K562 (cell line): ENCODE results near the gene PHF12. TPM values are rescaled to one million over a fixed set of nuclear protein-coding genes. Genes with fewer than 3 reads are reported as not detected.

ENCODE experiments used
- CHD1 ChIP-seq: fragments of 200-600 bp; sonication (generic); IDR thresholded peaks from one replicate; pipeline ENCODE4 v1.6.1; 2012; ENCODE audit warnings: mild to moderate bottlenecking, moderate library complexity, low read length, inconsistent platforms
- CHD2 ChIP-seq: IDR thresholded peaks from 2 replicates; pipeline ENCODE4 v1.6.1; 2011; ENCODE audit warnings: low read depth, low read length
- CREB1 ChIP-seq, 2 experiments: sonication (generic) in 1 of 2; formaldehyde crosslinking in 1 of 2; IDR thresholded peaks; 2 replicates each; pipeline versions ENCODE4 v1.6.1 to v1.8.0; 2012 to 2022; ENCODE audit warnings: inconsistent platforms in 1 of 2, mild to moderate bottlenecking in 1 of 2, missing genetic modification reagents in 1 of 2, moderate library complexity in 1 of 2
- CSDE1 ChIP-seq, 2 experiments: fragments of 450-650 bp; IDR thresholded peaks; 2 replicates each; pipeline ENCODE4 v1.6.1; 2016; ENCODE audit warnings: mild to moderate bottlenecking in 1 of 2
- CXXC5 ChIP-seq: fragments of 250-450 bp; sonication (Bioruptor Pico); IDR thresholded peaks from 2 replicates; pipeline ENCODE4 v1.8.0; 2022; ENCODE audit warnings: inconsistent platforms, mild to moderate bottlenecking, moderate library complexity
- ETV5 ChIP-seq: sonication (generic); formaldehyde crosslinking; IDR thresholded peaks from 2 replicates; pipeline ENCODE4 v1.4.0; 2020; ENCODE audit warnings: low read depth, mild to moderate bottlenecking, missing genetic modification reagents
- GTF2F1 ChIP-seq: IDR thresholded peaks from 2 replicates; pipeline ENCODE4 v1.6.1; 2011; ENCODE audit warnings: low read depth, low read length, improper control_type of control experiment
- HNRNPLL ChIP-seq: fragments of 200-400 bp; formaldehyde crosslinking; IDR thresholded peaks from 2 replicates; pipeline ENCODE4 v1.6.1; 2017; ENCODE audit warnings: low read length, low read depth, mild to moderate bottlenecking; ENCODE audit not compliant: poor library complexity, severe bottlenecking
- L3MBTL2 ChIP-seq: fragments of 450-650 bp; IDR thresholded peaks from 2 replicates; pipeline ENCODE4 v1.6.1; 2016; ENCODE audit warnings: mild to moderate bottlenecking, moderate library complexity
- MCM5 ChIP-seq: fragments of 450-650 bp; IDR thresholded peaks from 2 replicates; pipeline ENCODE4 v1.6.1; 2016; ENCODE audit warnings: low read depth
- MEF2A ChIP-seq: IDR thresholded peaks from 2 replicates; pipeline ENCODE4 v1.6.1; 2011; ENCODE audit warnings: low read depth, mild to moderate bottlenecking, low read length, moderate library complexity; ENCODE audit not compliant: control insufficient read depth
- NFIX ChIP-seq: fragments of 250-450 bp; sonication (Bioruptor Pico); IDR thresholded peaks from 2 replicates; pipeline ENCODE4 v1.4.0; 2020; ENCODE audit warnings: low read depth, mild to moderate bottlenecking, moderate library complexity
- OTX1 ChIP-seq: fragments of 450-650 bp; formaldehyde crosslinking; IDR thresholded peaks from 2 replicates; pipeline ENCODE4 v1.4.0; 2022; ENCODE audit warnings: mild to moderate bottlenecking
- TAF1 ChIP-seq: IDR thresholded peaks from 2 replicates; pipeline ENCODE4 v1.6.1; 2011; ENCODE audit warnings: mild to moderate bottlenecking, low read length, moderate library complexity; ENCODE audit not compliant: insufficient read depth, control insufficient read depth, severe bottlenecking; ENCODE audit errors: extremely low read depth
- ZBTB17 ChIP-seq: fragments of 450-650 bp; formaldehyde crosslinking; IDR thresholded peaks from 2 replicates; pipeline ENCODE4 v1.4.0; 2020; ENCODE audit warnings: mild to moderate bottlenecking
- ZNF212 ChIP-seq: fragments of 450-650 bp; formaldehyde crosslinking; IDR thresholded peaks from 2 replicates; pipeline ENCODE4 v1.4.0; 2020; ENCODE audit warnings: mild to moderate bottlenecking
- ZNF3 ChIP-seq: fragments of 250-450 bp; sonication (Bioruptor Pico); IDR thresholded peaks from 2 replicates; pipeline ENCODE4 v1.5.0; 2021; ENCODE audit warnings: mild to moderate bottlenecking, moderate library complexity
- ZNF589 ChIP-seq: fragments of 200-800 bp; sonication (Bioruptor generic); IDR thresholded peaks from 2 replicates; pipeline ENCODE4 v1.6.1; 2016; ENCODE audit warnings: low read depth, missing genetic modification characterization, missing compliant biosample characterization
- polyA plus RNA-seq, 8 experiments: library from polyadenylated mRNA; depleted of rRNA in 4 of 8; stranded (reverse) in 5 of 8; unstranded in 3 of 8; fragments of >200 nt; fragmentation: Nextera tagmentation in 2 of 8; fragmentation: Illumina TruSeq in 1 of 8; extraction: Ambion mirVana in 2 of 8; extraction: Trizol in 1 of 8; gene quantifications; 2 replicates each; pipeline versions ENCODE4 v1.2.1 to v1.2.3, GENCODE V29; 2011 to 2014; ENCODE audit warnings: inconsistent platforms in 1 of 8, missing spikeins in 1 of 8
- total RNA-seq, 7 experiments: library from RNA; depleted of rRNA in 6 of 7; stranded (reverse); fragments of >200 nt in 6 of 7; fragmentation: Illumina TruSeq in 2 of 7; extraction: Trizol in 2 of 7; gene quantifications; 2 replicates each; pipeline versions ENCODE4 v1.2.1 to v1.2.3, GENCODE V29; 2011 to 2021; ENCODE audit warnings: low replicate concordance in 1 of 7
- TF ChIP-seq, protein P1 (sequence below): IDR thresholded peaks from 2 replicates; pipeline ENCODE4 v1.6.1; 2016; ENCODE audit warnings: missing genetic modification characterization, missing compliant biosample characterization
- TF ChIP-seq, protein P2 (sequence below): fragments of 450-650 bp; formaldehyde crosslinking; IDR thresholded peaks from 2 replicates; pipeline ENCODE4 v1.4.0; 2022; ENCODE audit warnings: missing genetic modification characterization
- TF ChIP-seq, protein P3 (sequence below), 2 experiments: fragments of 450-650 bp; IDR thresholded peaks; 2 replicates each; pipeline ENCODE4 v1.6.1; 2016
- TF ChIP-seq, protein P4 (sequence below): fragments of 450-650 bp; formaldehyde crosslinking; IDR thresholded peaks from 2 replicates; pipeline ENCODE4 v1.4.0; 2020; ENCODE audit warnings: mild to moderate bottlenecking, mixed read lengths

The PHF12 gene
- total and polyA plus RNA-seq, 9 of the 15 experiments (the other 6 are each of a cell fraction or from before 2014, with no cell fraction given), result 0.82 to 31.3 (median 13.5) TPM

DNA sequence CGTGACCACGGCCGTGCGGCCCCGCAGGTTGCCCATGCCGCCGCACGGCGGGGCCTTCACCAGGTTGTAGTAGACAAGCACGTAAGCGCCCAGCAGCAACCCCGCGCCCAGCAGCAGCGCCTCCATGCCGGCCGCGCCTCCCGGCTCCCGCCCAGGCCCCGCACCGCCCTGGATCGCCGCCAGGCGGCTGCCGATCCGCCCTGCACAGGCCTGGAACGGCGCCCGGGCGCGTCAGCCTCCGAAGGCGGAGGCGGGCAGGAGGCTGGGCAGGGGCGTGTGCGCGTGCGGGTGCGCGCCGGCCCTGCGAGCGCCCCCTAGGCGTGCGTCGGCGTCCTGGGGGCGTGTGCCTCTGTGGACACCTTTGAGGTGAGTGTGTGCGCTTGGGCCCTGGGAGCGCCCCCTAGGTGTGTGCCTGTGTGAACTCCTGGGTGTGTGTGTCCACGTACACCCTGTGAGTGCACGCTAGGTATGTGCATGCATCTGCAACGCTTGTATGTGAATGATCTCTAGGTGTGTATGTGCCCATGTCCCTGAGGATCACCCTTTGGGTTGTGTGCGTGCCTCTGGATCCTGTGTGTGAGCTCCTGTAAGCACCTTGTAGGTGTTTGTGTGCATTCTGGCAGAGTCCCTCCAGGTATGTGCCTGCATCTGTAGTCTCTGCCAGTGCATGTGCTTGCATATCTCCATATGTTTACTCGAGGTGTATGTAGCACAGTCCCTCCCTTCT, 48.3 kb downstream of the PHF12 start, which contains the start of gene DHRS13 (continued):
- TF ChIP-seq ZNF3 (CRISPR knock-in tag), result no peak
- TF ChIP-seq L3MBTL2, result peak; percentile 95
- TF ChIP-seq, protein P1, sequence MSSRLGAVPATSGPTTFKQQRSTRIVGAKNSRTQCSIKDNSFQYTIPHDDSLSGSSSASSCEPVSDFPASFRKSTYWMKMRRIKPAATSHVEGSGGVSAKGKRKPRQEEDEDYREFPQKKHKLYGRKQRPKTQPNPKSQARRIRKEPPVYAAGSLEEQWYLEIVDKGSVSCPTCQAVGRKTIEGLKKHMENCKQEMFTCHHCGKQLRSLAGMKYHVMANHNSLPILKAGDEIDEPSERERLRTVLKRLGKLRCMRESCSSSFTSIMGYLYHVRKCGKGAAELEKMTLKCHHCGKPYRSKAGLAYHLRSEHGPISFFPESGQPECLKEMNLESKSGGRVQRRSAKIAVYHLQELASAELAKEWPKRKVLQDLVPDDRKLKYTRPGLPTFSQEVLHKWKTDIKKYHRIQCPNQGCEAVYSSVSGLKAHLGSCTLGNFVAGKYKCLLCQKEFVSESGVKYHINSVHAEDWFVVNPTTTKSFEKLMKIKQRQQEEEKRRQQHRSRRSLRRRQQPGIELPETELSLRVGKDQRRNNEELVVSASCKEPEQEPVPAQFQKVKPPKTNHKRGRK (tag), result no peak
- 0 out of 2 replicates have a peak, but pooled peaks have one; percentile 13 for TF ChIP-seq OTX1
- TF ChIP-seq, protein P2, sequence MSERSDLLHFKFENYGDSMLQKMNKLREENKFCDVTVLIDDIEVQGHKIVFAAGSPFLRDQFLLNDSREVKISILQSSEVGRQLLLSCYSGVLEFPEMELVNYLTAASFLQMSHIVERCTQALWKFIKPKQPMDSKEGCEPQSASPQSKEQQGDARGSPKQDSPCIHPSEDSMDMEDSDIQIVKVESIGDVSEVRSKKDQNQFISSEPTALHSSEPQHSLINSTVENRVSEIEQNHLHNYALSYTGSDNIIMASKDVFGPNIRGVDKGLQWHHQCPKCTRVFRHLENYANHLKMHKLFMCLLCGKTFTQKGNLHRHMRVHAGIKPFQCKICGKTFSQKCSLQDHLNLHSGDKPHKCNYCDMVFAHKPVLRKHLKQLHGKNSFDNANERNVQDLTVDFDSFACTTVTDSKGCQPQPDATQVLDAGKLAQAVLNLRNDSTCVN (CRISPR knock-in tag), result no peak
- TF ChIP-seq HNRNPLL, result peak; percentile 61
- TF ChIP-seq MCM5, result no peak
- TF ChIP-seq ZNF212, result no peak
- TF ChIP-seq, protein P3, sequence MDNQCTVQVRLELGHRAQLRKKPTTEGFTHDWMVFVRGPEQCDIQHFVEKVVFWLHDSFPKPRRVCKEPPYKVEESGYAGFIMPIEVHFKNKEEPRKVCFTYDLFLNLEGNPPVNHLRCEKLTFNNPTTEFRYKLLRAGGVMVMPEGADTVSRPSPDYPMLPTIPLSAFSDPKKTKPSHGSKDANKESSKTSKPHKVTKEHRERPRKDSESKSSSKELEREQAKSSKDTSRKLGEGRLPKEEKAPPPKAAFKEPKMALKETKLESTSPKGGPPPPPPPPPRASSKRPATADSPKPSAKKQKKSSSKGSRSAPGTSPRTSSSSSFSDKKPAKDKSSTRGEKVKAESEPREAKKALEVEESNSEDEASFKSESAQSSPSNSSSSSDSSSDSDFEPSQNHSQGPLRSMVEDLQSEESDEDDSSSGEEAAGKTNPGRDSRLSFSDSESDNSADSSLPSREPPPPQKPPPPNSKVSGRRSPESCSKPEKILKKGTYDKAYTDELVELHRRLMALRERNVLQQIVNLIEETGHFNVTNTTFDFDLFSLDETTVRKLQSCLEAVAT (IDR thresholded peaks at IDR 0.05), result no peak
- TF ChIP-seq ETV5 (CRISPR knock-in tag), result peak; percentile 61; the same call in 1 of the 2 replicates
- peak; percentile 46; the same call in 1 of the 2 replicates for TF ChIP-seq ZBTB17 (CRISPR knock-in tag)
- TF ChIP-seq CHD2, result no peak
- TF ChIP-seq CXXC5 (CRISPR knock-in tag), result peak; percentile 99
- TF ChIP-seq CSDE1 (IDR thresholded peaks at IDR 0.05), result 0 out of 4 replicates have a peak, but pooled peaks of 1 of the 2 experiments have one; percentile 29
- TF ChIP-seq, protein P4, sequence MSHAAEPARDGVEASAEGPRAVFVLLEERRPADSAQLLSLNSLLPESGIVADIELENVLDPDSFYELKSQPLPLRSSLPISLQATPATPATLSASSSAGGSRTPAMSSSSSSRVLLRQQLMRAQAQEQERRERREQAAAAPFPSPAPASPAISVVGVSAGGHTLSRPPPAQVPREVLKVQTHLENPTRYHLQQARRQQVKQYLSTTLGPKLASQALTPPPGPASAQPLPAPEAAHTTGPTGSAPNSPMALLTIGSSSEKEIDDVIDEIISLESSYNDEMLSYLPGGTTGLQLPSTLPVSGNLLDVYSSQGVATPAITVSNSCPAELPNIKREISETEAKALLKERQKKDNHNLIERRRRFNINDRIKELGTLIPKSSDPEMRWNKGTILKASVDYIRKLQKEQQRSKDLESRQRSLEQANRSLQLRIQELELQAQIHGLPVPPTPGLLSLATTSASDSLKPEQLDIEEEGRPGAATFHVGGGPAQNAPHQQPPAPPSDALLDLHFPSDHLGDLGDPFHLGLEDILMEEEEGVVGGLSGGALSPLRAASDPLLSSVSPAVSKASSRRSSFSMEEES (CRISPR knock-in tag), result no peak
- TF ChIP-seq MEF2A, result peak; percentile 59
- no peak for TF ChIP-seq CHD1
- no peak for TF ChIP-seq NFIX
- peak; percentile 89; the same call in 1 of the 2 replicates for TF ChIP-seq CREB1 (IDR thresholded peaks at IDR 0.05)
- TF ChIP-seq CREB1 (CRISPR knock-in tag; IDR thresholded peaks at IDR 0.05), result peak; percentile 88
- no peak for TF ChIP-seq GTF2F1
- TF ChIP-seq TAF1, result peak; percentile 76
- TF ChIP-seq ZNF589 (CRISPR knock-in tag), result peak; percentile 68; the same call in 1 of the 2 replicates
